Left renal cortex interstitium (tissue), 4 donors: Measurements from ENCODE around the gene HCAR3. TPM values are rescaled to one million over a fixed set of nuclear protein-coding genes. Genes with fewer than 3 reads are reported as not detected.
"Not testable (repeated sequence)": the region's sequence is repeated elsewhere in the genome, so short reads cannot be mapped to it uniquely, and the experiment has no call there.

Experiments used
- DNase-seq, 4 donors: peaks; one replicate each; pipeline ENCODE4 v3.0.0-alpha.2; 2013; ENCODE audit warnings: low read depth in 4 of 4, low spot score in 2 of 4, missing footprints in 1 of 4
- polyA plus RNA-seq, 4 donors: library from polyadenylated mRNA; unstranded; fragments of 120-200 nt; gene quantifications; one replicate each; pipeline ENCODE4 v1.2.1, GENCODE V29; 2013; ENCODE audit not compliant: insufficient read length in 4 of 4

HCAR3 gene
- polyA plus RNA-seq, 4 donors: 0.14 to 0.56 (median 0.34) TPM

DNA sequence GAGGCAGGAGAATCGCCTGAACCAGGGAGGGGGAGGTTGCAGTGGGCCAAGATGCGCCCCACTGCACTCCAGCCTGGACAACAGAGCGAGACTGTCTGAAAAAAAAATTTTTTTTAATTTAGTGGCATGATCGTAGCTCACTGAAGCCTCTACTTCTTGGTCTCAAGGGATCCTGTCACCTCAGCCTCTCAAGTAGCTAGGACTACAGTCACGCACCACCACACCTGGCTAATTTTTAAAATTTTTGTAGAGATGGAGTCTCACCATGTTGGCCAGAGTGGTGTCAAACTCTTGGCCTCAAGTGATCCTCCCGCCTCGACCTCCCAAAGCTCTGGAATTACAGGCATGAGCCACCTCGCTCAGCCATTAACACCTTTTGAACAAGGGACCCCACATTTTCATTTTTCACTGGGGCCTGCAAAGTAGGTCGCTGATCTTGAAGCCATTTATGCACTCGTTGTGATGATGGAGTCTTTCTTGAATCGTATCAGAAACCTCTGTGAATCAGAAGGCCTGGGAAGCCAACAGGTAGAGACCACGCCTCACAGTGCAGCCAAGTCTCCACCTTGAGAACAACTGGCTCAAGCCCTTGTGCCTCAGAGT, 8.1 kb upstream of the HCAR3 start:
- DNase-seq: no peak

DNA sequence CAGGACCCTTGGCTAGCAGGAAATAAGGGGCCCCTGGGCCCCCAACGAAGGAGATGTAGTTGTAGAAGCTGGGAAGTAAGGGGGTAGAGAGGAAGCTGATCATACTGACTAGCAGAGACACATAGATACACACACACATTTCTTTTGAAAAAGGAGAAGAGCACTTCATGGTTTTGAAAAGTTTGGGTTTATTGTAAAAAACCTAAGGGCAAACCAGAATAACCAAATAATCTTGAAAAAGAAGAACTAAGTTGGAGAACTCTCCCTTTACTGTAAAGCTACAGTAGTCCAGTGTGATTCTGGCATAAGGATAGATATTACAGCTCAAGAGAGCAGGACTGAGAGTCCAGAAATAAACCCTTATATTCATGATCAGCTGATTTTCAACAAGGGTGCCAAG, 5.8 kb upstream of the HCAR3 start:
- DNase-seq: no peak

- DNase-seq: no peak
Measured at GRCh38 chr12:122721057-122721545, 4.5 kb upstream of the HCAR3 start.

GRCh38 chr12:122715211-122715610, 1.4 kb downstream of the HCAR3 start:
- not testable (repeated sequence) for DNase-seq

DNA sequence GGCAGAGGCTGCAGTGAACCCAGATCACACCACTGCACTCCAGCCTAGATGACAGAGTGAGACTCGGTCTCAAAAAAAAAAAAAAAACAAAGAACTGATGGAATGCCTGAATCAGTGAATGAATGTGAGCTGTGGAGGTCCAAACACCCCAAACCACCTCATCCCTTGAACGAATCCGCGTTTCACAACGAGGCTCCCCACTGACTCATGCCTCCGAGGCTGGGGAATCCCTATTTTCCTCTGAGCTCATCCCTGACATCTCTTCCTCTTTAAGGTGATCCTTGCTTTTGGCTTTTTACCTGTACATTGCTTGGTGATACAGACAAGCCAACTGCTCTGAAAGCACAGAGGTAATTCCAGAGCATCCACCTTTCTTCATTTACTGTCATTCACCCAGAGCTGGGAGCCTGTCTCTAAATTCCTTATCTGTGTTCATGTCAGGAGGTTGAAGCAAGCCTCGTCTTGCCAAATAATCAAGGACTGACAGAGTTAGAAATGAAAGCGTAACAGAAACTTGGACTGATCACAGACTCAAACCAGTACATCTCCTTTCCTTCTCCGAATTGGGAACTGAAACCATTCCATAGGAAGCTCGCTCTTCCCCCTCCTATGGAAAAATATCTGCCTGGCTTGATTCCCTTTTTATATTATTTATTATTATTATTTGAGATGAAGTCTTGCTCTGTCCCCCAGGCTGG, 3.0 kb downstream of the HCAR3 start:
- not testable (repeated sequence) for DNase-seq

- DNase-seq: not testable (repeated sequence)
Measured at GRCh38 chr12:122711266-122711665, 5.3 kb downstream of the HCAR3 start.

DNA sequence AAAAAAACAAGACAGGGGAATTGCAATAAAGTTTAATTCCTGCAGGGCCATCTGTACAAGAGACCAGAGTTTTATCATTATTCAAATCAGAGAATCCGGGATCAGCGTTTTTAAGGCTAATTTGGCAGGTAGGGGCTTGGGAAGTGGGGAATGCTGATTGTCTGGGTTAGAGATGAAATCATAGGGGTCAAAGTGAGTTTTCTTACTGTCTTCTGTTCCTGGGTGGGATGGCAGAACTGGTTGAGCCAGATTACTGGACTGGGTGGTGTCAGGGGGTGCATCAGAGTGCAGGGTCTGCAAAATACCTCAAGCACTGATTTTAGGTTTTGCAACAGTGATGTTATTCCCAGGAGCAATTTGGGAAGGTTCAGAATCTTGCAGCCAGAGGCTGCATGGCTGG, 6.3 kb downstream of the HCAR3 start:
- not testable (repeated sequence) for DNase-seq

DNA sequence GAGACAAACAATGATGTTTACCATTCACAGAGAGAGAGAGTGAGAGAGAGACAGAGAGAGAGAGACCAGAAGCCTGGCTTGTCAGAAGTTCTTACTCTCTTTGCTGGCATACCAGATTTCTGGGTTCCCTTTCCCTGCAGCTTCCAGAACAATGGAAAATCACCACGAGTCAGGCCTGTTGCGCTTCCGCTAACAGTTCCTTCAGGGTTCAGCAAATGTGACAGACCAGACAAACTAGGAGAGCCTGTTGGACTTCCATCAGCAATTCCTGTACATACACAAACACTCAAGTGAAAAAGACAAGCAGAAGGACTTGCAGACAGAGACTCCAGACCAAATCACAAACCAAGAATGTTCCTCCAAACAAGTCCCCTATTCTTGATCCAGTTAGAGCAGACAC, 7.3 kb downstream of the HCAR3 start:
- DNase-seq: not testable (repeated sequence)

DNA sequence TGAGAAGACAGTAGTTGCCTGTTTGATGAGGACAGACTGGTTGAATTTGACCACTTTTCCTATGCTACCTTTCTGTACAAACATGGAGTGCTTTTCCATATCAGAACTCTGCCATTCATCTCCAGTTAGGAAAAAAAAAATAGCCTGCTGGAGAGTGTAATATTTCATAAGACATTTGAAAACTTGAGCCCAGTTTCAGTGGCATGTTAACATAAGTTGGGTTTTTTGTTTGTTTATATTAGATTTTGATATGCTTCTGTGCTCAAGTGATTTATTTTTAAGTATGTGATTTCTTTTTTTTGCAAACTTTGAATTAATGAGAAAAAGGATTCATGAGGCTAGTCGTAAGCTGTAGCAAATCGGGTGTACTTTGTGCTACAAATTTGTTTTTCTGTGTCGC, 12.8 kb downstream of the HCAR3 start:
- DNase-seq: not testable (repeated sequence)

DNA sequence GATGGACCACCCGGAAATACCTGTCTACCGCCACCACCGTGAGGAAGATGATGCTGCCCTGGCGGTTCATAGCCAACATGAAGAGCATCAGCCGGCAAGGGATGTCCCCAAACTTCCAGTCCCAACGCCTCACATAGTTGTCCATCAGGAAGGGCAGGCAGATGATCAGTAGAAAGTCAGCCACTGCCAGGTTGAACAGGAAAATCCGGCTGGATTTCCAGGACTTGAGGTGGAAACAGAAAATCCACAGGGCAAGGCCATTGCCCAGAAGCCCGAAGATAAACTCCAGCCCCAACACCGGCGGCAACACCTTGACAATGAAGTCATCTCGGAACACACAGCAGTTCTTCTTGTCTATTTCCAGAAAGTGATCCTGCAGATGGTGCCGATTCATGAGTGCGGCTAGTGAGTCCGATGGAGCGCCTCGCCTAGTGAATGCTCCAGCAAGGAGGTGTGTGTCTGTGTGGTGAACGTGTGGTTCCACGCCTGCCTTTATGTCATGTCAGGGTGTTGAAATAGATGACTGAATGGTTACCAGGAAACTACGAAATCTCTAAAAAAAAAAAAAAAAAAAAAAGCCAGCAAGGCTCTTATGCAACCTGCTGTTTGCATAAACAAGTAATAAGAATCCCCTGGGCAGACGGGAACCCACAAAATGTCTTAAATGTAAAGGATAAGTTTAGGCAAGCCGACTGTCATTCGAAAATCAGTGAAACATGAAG, 13.6 kb downstream of the HCAR3 start, which contains the start of gene HCAR2:
HCAR2 (minus strand) TSS at position 468 of the 722 bp plus-strand sequence; CDS start at position 394, 74 bp downstream.
- DNase-seq: not testable (repeated sequence)

GRCh38 chr12:122701481-122701880, 15.1 kb downstream of the HCAR3 start:
- not testable (repeated sequence) for DNase-seq

DNA sequence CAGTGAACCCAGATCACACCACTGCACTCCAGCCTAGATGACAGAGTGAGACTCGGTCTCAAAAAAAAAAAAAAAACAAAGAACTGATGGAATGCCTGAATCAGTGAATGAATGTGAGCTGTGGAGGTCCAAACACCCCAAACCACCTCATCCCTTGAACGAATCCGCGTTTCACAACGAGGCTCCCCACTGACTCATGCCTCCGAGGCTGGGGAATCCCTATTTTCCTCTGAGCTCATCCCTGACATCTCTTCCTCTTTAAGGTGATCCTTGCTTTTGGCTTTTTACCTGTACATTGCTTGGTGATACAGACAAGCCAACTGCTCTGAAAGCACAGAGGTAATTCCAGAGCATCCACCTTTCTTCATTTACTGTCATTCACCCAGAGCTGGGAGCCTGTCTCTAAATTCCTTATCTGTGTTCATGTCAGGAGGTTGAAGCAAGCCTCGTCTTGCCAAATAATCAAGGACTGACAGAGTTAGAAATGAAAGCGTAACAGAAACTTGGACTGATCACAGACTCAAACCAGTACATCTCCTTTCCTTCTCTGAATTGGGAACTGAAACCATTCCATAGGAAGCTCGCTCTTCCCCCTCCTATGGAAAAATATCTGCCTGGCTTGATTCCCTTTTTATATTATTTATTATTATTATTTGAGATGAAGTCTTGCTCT, 16.4 kb downstream of the HCAR3 start:
- DNase-seq: not testable (repeated sequence)

GRCh38 chr12:122696922-122697321, 19.7 kb downstream of the HCAR3 start:
- DNase-seq: not testable (repeated sequence)

- DNase-seq: no peak
Measured at GRCh38 chr12:122691566-122691965, 25.0 kb downstream of the HCAR3 start.

- DNase-seq: no peak
Measured at GRCh38 chr12:122688291-122688690, 28.3 kb downstream of the HCAR3 start.

- DNase-seq: no peak
Measured at GRCh38 chr12:122687086-122687485, 29.5 kb downstream of the HCAR3 start.

GRCh38 chr12:122686538-122686937, 30.1 kb downstream of the HCAR3 start:
- DNase-seq: no peak

DNA sequence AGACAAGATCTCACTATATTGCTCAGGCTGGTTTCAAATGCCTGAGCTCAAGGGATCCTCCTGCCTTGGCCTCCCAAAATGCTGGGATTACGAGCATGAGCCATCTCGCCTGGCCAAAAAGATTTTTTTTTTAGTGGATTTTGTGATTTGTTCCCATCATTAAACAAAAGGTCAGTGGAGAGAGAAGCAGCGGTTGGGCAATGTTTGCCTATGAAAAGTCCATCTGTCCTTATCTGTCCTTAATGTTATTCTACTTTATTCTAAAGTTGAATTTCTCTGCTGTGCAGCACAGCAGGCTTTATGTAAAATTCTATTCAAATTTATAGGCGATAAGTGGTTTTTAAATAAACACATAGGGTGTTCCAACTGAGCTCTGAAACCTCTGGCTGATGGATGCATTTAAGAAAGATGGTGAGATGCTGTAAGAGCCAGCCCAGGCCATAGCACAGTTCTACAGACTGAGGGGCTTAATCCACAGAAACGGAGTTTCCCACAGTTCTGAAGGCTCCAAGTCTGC, 32.3 kb downstream of the HCAR3 start:
- DNase-seq: no peak

- DNase-seq: no peak
Measured at GRCh38 chr12:122681814-122682213, 34.8 kb downstream of the HCAR3 start.

DNA sequence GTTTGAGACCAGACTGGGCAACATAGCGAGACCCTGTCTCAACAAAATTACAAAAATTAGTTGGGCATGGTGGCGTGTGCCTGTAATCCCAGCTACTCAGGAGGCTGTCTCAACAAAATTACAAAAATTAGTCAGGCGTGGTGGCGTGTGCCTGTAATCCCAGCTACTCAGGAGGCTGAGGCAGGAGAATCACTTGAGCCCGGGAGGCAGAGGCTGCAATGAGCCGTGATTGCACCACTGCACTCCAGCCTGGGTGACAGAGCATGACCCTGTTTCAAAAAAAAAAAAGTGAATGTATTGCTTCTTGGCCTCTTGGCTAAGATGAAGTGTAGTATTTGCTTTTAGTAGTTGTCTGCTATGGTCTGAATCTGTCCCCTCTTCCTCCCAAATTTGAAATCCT, 35.6 kb downstream of the HCAR3 start:
- not testable (repeated sequence) for DNase-seq

GRCh38 chr12:122676781-122677180, 39.8 kb downstream of the HCAR3 start:
- DNase-seq: not testable (repeated sequence)
